Activated naive CD4-positive, alpha-beta T cell treated with anti-CD3 and anti-CD28 coated beads, Interleukin-2, amount 50 U/mL, for 72 hours (primary cell): ENCODE data around the gene PDCL2. TPM values are rescaled to one million over a fixed set of nuclear protein-coding genes. Genes with fewer than 3 reads are reported as not detected.
"Not testable (repeated sequence)": the region's sequence is repeated elsewhere in the genome, so short reads cannot be mapped to it uniquely, and the experiment has no call there.

Source experiments
- ATAC-seq, 2 donors: fragments of 150-1000 bp; cut with Tn5 transposase; 2 replicates each; pipeline ENCODE4 v1.10.0; 2021; ENCODE audit warnings: mild to moderate bottlenecking in 2 of 2, moderate library complexity in 2 of 2
- DNase-seq, 2 donors: peaks; one replicate each; pipeline ENCODE4 v3.0.0; 2021 to 2022; ENCODE audit warnings: low spot score in 2 of 2
- H3K27ac Mint-ChIP-seq, 2 donors: one replicate each; pipeline ENCODE4 v1.8.0; 2022; ENCODE audit warnings: mild to moderate bottlenecking in 2 of 2, mixed read lengths in 2 of 2
- H3K36me3 Mint-ChIP-seq, 2 donors: one replicate each; pipeline ENCODE4 v1.8.0; 2022; ENCODE audit warnings: mixed read lengths in 2 of 2
- H3K9me3 Mint-ChIP-seq, 2 donors: one replicate each; pipeline ENCODE4 v1.8.0; 2022; ENCODE audit warnings: mixed read lengths in 2 of 2
- total RNA-seq, 2 donors: library from RNA; stranded (reverse); gene quantifications; one replicate each; pipeline ENCODE4 v1.2.3, GENCODE V29; 2022

PDCL2 gene, protein sequence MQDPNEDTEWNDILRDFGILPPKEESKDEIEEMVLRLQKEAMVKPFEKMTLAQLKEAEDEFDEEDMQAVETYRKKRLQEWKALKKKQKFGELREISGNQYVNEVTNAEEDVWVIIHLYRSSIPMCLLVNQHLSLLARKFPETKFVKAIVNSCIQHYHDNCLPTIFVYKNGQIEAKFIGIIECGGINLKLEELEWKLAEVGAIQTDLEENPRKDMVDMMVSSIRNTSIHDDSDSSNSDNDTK
- not detected for total RNA-seq

GRCh38 chr4:55592014-55592413 lies at the start of gene PDCL2:
Gene PDCL2 (minus strand): TSS chr4:55592245. CDS start chr4:55592109, 136 bp downstream.
- Mint-ChIP-seq H3K27ac (no peak within 1 kb of the TSS), H3K9me3 (peaks cover 5 to 6% of the 10 kb centered on the region in 2 donors), H3K36me3 (peaks cover 0 to 7% of the 10 kb centered on the region in 2 donors)
- DNase-seq: no peak
- no peak for ATAC-seq

GRCh38 chr4:55637272-55637820 lies 45.3 kb upstream of the PDCL2 start:
- peaks cover 0 to 7% of the 10 kb centered on the region in 2 donors for H3K36me3 Mint-ChIP-seq
- no peaks in the 10 kb centered on the region for H3K9me3 Mint-ChIP-seq
- ATAC-seq (no peak), DNase-seq (no peak)
- no peak overlapping the region for H3K27ac Mint-ChIP-seq

GRCh38 chr4:55636656-55636999 lies 44.6 kb upstream of the PDCL2 start:
- Mint-ChIP-seq H3K27ac (no peak overlapping the region), H3K36me3 (peaks cover 0 to 7% of the 10 kb centered on the region in 2 donors), H3K9me3 (no peaks in the 10 kb centered on the region)
- ATAC-seq: no peak
- no peak for DNase-seq

DNA sequence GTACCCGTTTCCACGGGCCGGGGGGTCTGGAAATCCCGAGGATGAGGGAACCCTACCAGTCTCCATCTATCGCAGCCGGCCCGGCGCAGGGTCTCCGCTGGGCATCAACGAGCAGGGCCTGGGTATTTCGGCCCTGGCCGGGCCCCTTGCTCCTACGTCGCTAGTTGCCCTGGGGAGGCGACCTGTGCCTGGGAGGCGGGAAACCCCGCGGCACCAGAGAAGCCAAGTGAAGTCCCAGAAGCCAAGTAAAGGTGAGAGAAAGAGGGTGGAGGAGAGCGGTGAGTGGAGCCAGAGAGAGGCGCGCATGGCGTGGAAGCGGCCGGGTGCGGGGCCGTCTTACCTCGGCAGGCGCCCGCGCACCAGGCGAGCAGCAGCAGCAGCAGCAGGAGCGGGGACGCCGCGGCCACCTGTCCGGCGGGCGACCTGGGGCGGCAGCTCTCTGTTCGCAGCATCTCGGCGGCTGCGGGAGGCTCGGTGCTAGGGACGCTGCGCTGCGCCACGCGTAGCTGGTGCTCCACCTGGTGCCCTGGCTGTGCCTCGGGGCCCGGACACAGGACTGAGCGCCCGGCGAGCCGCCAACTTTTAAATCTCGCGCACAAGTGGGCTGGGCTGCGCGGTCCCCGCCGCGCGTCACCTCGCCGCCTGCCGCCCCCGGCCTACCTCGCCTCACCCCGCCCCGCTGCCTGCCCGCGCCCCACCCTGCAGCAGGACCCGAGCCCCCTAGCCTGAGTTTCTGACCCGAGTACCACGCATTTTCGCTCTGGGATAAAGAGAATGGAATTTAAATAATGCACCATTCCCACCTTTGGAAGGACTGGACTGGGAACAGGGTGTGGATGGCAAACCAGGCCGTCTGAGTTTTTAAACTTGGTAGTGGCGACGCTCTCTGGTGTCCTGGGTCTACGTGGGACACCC lies 44.0 kb upstream of the PDCL2 start, which contains the start of gene NMU:
NMU (minus strand) TSS at position 558 of the 915 bp plus-strand sequence; CDS start at position 452, 106 bp downstream.
- no peak within 1 kb of the TSS for H3K27ac Mint-ChIP-seq
- no peaks in the 10 kb centered on the region for H3K9me3 Mint-ChIP-seq
- DNase-seq (peak in 1 of 2 donors; percentile 51), ATAC-seq (peak; percentile 84 to 95)
- peaks cover 0 to 7% of the 10 kb centered on the region in 2 donors for H3K36me3 Mint-ChIP-seq

GRCh38 chr4:55635282-55635681 lies 43.2 kb upstream of the PDCL2 start:
- ATAC-seq (peak in 1 of 2 donors; percentile 16), DNase-seq (peak in 1 of 2 donors; percentile 3)
- Mint-ChIP-seq H3K27ac (no peak overlapping the region), H3K9me3 (no peaks in the 10 kb centered on the region), H3K36me3 (peaks cover 0 to 7% of the 10 kb centered on the region in 2 donors)

DNA sequence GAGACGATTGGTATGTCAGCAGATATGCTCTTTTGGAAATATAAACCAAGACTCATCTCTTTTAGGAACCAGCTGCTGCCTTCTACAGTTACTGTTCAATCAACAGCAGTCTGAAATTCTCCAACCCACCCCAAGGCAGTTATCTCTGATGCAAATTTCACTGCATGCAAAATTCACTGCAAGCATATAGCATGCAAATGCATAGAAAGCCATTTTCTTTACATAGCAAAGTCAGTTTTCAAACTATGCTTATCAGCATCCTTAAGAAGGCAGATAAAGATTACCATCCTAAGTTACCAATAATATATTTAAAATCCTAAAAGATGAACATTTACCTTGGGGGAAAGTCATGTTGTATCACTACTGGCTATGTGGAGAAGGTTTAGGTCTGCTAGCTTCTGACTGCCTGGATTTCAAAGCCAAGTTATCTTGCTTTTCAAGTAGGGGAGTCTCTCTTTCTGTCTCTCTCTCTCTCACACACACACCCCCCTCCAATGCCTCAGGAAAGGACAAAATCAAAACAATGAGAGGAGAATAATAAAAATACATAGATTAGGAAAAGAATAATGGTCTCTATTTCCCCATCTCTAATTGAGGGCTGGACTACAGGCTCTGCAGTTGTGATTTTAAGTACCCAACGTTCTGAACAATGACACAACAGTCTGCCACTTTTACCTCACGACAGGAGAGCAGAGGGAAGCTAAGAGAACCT lies 42.5 kb upstream of the PDCL2 start:
- DNase-seq: no peak
- no peak overlapping the region for H3K27ac Mint-ChIP-seq
- no peak for ATAC-seq
- H3K9me3 Mint-ChIP-seq: no peaks in the 10 kb centered on the region
- peaks cover 0 to 7% of the 10 kb centered on the region in 2 donors for H3K36me3 Mint-ChIP-seq

GRCh38 chr4:55633903-55634302 lies 41.9 kb upstream of the PDCL2 start:
- H3K27ac Mint-ChIP-seq: no peak overlapping the region
- no peak for ATAC-seq
- no peaks in the 10 kb centered on the region for H3K9me3 Mint-ChIP-seq
- DNase-seq: no peak
- H3K36me3 Mint-ChIP-seq: peaks cover 0 to 7% of the 10 kb centered on the region in 2 donors

DNA sequence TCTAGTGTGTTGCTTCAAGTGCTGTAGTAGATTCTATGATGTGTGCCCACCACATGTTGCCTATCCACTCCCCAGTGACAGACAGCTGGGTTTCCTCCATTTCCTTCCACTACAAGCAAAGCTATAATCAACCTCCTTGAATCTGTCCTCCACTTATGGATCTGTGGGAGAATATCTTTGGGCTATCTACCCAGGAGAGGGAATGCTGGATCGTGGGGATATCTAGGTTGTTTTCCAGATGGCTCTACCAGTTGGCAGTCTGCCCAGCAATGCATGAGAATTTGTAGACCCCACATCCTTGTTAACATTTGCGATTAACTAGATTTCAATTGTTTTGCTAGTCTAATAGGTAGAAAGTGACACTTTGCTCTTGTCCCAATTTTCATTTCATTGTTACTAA lies 33.8 kb upstream of the PDCL2 start:
- Mint-ChIP-seq H3K27ac (no peak overlapping the region), H3K36me3 (no peaks in the 10 kb centered on the region), H3K9me3 (no peaks in the 10 kb centered on the region)
- ATAC-seq (no peak), DNase-seq (no peak)

DNA sequence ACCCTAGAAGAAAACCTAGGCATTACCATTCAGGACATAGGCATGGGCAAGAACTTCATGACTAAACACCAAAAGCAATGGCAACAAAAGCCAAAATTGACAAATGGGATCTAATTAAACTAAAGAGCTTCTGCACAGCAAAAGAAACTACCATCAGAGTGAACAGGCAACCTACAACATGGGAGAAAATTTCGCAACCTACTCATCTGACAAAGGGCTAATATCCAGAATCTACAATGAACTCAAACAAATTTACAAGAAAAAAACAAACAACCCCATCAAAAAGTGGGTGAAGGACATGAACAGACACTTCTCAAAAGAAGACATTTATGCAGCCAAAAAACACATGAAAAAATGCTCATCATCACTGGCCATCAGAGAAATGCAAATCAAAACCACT lies 32.0 kb upstream of the PDCL2 start:
- H3K9me3 Mint-ChIP-seq, H3K27ac Mint-ChIP-seq, DNase-seq, H3K36me3 Mint-ChIP-seq, ATAC-seq: not testable (repeated sequence)

GRCh38 chr4:55618546-55619143 lies 26.6 kb upstream of the PDCL2 start:
- Mint-ChIP-seq H3K36me3 (no peaks in the 10 kb centered on the region), H3K27ac (no peak overlapping the region), H3K9me3 (no peaks in the 10 kb centered on the region)
- DNase-seq: no peak
- no peak for ATAC-seq

GRCh38 chr4:55617587-55618197 lies 25.6 kb upstream of the PDCL2 start:
- ATAC-seq: peak in 1 of 2 donors; percentile 90
- Mint-ChIP-seq H3K9me3 (no peaks in the 10 kb centered on the region), H3K27ac (no peak overlapping the region), H3K36me3 (no peaks in the 10 kb centered on the region)
- DNase-seq: no peak

DNA sequence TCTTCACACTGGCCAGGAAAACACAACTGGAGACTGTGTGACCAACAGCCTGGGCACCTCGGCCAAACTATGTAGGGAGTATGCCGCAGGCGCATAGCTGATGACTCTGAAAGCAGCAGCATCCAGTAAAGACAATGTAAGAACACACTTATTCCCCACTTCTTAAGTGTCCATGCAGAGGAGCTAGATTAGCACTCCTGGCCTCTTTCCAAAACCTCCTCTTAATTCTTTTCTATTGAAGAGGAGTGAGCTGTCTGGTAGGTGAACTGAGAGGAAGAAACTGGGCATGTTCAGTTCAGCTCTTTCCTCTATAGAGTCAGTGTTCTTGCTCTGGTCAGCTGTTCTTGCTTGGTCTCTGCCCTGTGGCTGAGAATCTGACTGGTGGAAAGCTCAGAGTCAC lies 23.0 kb upstream of the PDCL2 start:
- ATAC-seq (no peak), DNase-seq (no peak)
- Mint-ChIP-seq H3K9me3 (no peaks in the 10 kb centered on the region), H3K36me3 (no peaks in the 10 kb centered on the region), H3K27ac (no peak overlapping the region)

DNA sequence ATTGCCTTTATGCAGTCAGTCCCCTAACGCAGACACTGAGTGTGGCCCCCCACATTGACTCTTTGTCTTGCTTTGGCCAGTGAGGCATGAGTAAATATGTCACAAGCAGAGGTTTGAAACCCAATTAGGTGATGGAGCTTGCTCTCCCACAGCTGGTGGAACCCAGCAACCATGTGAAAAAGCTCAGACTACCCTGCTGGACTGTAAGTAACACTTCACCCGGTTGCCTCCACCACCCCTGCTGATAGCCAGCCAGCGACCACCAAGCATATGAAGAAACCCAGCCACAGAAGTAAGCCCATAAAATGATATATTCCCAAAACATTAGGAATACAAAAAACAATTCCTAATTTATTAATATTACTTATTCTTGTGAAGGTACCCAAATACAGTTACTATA lies 21.6 kb upstream of the PDCL2 start:
- ATAC-seq (no peak), DNase-seq (no peak)
- H3K27ac Mint-ChIP-seq: no peak overlapping the region
- no peaks in the 10 kb centered on the region for H3K9me3 Mint-ChIP-seq
- no peaks in the 10 kb centered on the region for H3K36me3 Mint-ChIP-seq

- Mint-ChIP-seq H3K36me3 (no peaks in the 10 kb centered on the region), H3K27ac (no peak overlapping the region), H3K9me3 (no peaks in the 10 kb centered on the region)
- ATAC-seq: no peak
- DNase-seq: no peak
These were observed 20.3 kb upstream of the PDCL2 start for GRCh38 chr4:55612341-55612740.

DNA sequence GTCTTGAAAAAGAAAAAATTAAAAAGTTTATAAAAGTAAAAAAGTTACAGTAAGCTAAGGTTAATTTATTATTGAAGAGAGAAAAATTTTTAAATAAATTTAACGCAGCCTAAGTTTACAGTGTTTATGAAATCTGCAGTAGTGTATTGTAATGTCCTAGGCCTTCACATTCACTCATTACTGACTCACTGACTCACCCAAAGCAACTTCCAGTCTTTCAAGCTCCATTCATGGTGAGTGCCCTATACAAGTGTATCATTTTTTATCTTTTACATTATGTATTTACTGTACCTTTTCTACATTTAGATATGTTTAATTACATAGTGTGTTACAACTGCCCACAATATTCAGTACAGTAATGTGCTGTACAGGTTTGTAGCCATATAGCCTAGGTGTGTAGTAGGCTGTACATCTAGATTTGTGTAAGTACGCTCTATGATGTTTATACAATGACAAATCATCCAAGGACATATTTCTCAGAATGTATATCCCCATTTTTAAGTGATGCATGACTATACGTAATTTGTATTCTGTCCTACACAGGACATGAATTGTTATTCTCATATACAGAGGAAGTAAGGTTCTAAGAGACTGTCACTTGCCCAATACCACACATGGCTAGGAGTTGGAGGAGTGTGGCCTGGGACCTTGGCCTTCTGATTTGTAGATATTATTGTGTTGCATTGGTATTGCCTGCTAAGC lies 19.5 kb upstream of the PDCL2 start:
- no peaks in the 10 kb centered on the region for H3K36me3 Mint-ChIP-seq
- ATAC-seq: no peak

More for the DNA sequence above, 19.5 kb upstream of the PDCL2 start:
- DNase-seq: no peak
- Mint-ChIP-seq H3K27ac (no peak overlapping the region), H3K9me3 (no peaks in the 10 kb centered on the region)
